B cell (primary cell): ENCODE results near the gene AGPAT3. TPM values are rescaled to one million over a fixed set of nuclear protein-coding genes. Genes with fewer than 3 reads are reported as not detected.

Experiments
- ATAC-seq: fragments of 200-7000 bp; cut with Tn5 transposase; one replicate; pipeline ENCODE4 v1.10.0; 2021; ENCODE audit warnings: low read depth, mild to moderate bottlenecking, moderate number of reproducible peaks, moderate library complexity
- CTCF ChIA-PET: fragments of 350-600 bp; sonication (Branson Sonifier 250); formaldehyde crosslinking; loops from one replicate; lab custom pipeline; 2021; ENCODE audit warnings: antibody characterized with exemption, inconsistent platforms; lab: Charles Lee
- POLR2A ChIA-PET: fragments of 350-600 bp; sonication (Branson Sonifier 250); formaldehyde crosslinking; loops from one replicate; lab custom pipeline; 2021; ENCODE audit warnings: antibody characterized with exemption; lab: Charles Lee
- DNase-seq: peaks from one replicate; pipeline ENCODE4 v3.0.0; 2013
- H2AFZ ChIP-seq: 2 replicates; pipeline ENCODE4 v1.6.1; 2012; ENCODE audit warnings: mild to moderate bottlenecking, low read depth, low read length; ENCODE audit not compliant: insufficient read depth, poor library complexity, severe bottlenecking
- H3K27ac ChIP-seq, 2 donors: 1 replicate in 1 of 2; 2 replicates in 1 of 2; pipeline ENCODE4 v1.5.1; 2012 to 2013; ENCODE audit warnings: low read length in 2 of 2, mild to moderate bottlenecking in 2 of 2, moderate library complexity in 1 of 2
- H3K27me3 ChIP-seq, 4 experiments: fragments of 200-600 bp in 1 of 4; sonication (generic) in 1 of 4; replicated peaks in 1 of 4; 1 replicate in 2 of 4; 2 replicates in 2 of 4; pipeline versions ENCODE4 v1.6.1 to v1.7.0; 2013 to 2016; ENCODE audit warnings: low read length in 3 of 4, mild to moderate bottlenecking in 2 of 4, mixed read lengths in 1 of 4, moderate library complexity in 1 of 4; ENCODE audit not compliant: insufficient read depth in 4 of 4, control insufficient read depth in 3 of 4; ENCODE audit errors: control extremely low read depth in 1 of 4
- H3K36me3 ChIP-seq, 2 experiments: replicated peaks in 1 of 2; 1 replicate in 1 of 2; 2 replicates in 1 of 2; pipeline versions ENCODE4 v1.6.1 to v1.7.1; 2013; ENCODE audit warnings: low read length in 1 of 2; ENCODE audit not compliant: insufficient read depth in 2 of 2, control insufficient read depth in 1 of 2; ENCODE audit errors: control extremely low read depth in 1 of 2, extremely low read depth in 1 of 2
- H3K4me1 ChIP-seq, 2 donors: fragments of 200-600 bp in 1 of 2; sonication (generic) in 1 of 2; 1 replicate in 1 of 2; 2 replicates in 1 of 2; pipeline versions ENCODE4 v1.5.1 to v1.6.1; 2013 to 2017; ENCODE audit warnings: low read length in 2 of 2; ENCODE audit not compliant: control insufficient read depth in 2 of 2, insufficient read depth in 2 of 2
- H3K4me2 ChIP-seq: replicated peaks from 2 replicates; pipeline ENCODE3; 2012; ENCODE audit warnings: mild to moderate bottlenecking, low read depth, low read length; ENCODE audit not compliant: poor library complexity, severe bottlenecking
- H3K4me3 ChIP-seq, 5 experiments: fragments of 200-600 bp in 1 of 5; sonication (generic) in 1 of 5; 1 replicate in 3 of 5; 2 replicates in 2 of 5; pipeline versions ENCODE4 v1.5.1 to v1.7.0; 2011 to 2016; ENCODE audit warnings: low read length in 4 of 5, mild to moderate bottlenecking in 4 of 5, low read depth in 2 of 5, control low read depth in 1 of 5, moderate library complexity in 1 of 5; ENCODE audit not compliant: insufficient read depth in 1 of 5; ENCODE audit errors: control extremely low read depth in 1 of 5, extremely low read depth in 1 of 5
- H3K79me2 ChIP-seq: fragments of 200-600 bp; sonication (generic); one replicate; pipeline ENCODE4 v1.6.0; 2016; ENCODE audit warnings: low read length; ENCODE audit not compliant: control insufficient read depth, insufficient read depth
- H3K9ac ChIP-seq: fragments of 200-600 bp; sonication (generic); 2 replicates; pipeline ENCODE4 v1.6.1; 2017; ENCODE audit warnings: mild to moderate bottlenecking, low read length, moderate library complexity
- H3K9me3 ChIP-seq, 3 donors: one replicate each; pipeline versions ENCODE4 v1.6.1 to v1.7.1; 2013; ENCODE audit warnings: low read length in 2 of 3; ENCODE audit not compliant: control insufficient read depth in 2 of 3, insufficient read depth in 1 of 3; ENCODE audit errors: control extremely low read depth in 1 of 3
- H4K20me1 ChIP-seq: 2 replicates; pipeline ENCODE4 v1.6.0; 2012; ENCODE audit warnings: mild to moderate bottlenecking, low read length; ENCODE audit not compliant: insufficient read depth, control insufficient read depth, poor library complexity, severe bottlenecking
- H3K27ac Mint-ChIP-seq: one replicate; pipeline ENCODE4 v1.8.0; 2021; ENCODE audit warnings: mixed read lengths
- H3K27me3 Mint-ChIP-seq: one replicate; pipeline ENCODE4 v1.8.0; 2021; ENCODE audit warnings: mixed read lengths
- H3K4me1 Mint-ChIP-seq: one replicate; pipeline ENCODE4 v1.8.0; 2021; ENCODE audit warnings: mixed read lengths
- H3K4me3 Mint-ChIP-seq: one replicate; pipeline ENCODE4 v1.8.0; 2021; ENCODE audit warnings: mixed read lengths
- H3K9me3 Mint-ChIP-seq: one replicate; pipeline ENCODE4 v1.8.0; 2022; ENCODE audit warnings: mixed read lengths; ENCODE audit not compliant: insufficient read depth
- EZH2 ChIP-seq: IDR thresholded peaks from 2 replicates; pipeline ENCODE4 v1.6.1; 2012; ENCODE audit warnings: borderline replicate concordance, low read depth, mild to moderate bottlenecking, moderate library complexity, low read length; ENCODE audit not compliant: insufficient read depth, poor library complexity, severe bottlenecking
- WGBS: methylation state at CpG from one replicate; pipeline ENCODE4 v1.1.5; 2013; ENCODE audit warnings: missing lambda C conversion rate; ENCODE audit not compliant: insufficient coverage; 5-methylcytosine and 5-hydroxymethylcytosine counted together
- intact Hi-C: fragments of 100-400 bp; cut with micrococcal nuclease; formaldehyde crosslinking; loops from one replicate; pipeline ENCODE4 v1.10.0; 2022
- polyA plus RNA-seq: library from polyadenylated mRNA; depleted of rRNA; stranded (reverse); fragments of >200 nt; gene quantifications from 2 replicates; pipeline ENCODE4 v1.2.3, GENCODE V29; 2012
- total RNA-seq, 2 donors: library from RNA; stranded (reverse); fragments of 120-200 nt in 1 of 2; gene quantifications; 1 replicate in 1 of 2; 2 replicates in 1 of 2; pipeline versions ENCODE4 v1.2.3 to v1.2.4, GENCODE V29; 2013 to 2022
- TF ChIP-seq, protein P1 (sequence below): fragments of 200-600 bp; IDR thresholded peaks from one replicate; pipeline ENCODE4 v1.8.0; 2022; ENCODE audit warnings: antibody characterized with exemption, mild to moderate bottlenecking

The AGPAT3 gene
- total and polyA plus RNA-seq, 2 donors (not counting 1 experiment from before 2014, with no cell fraction given) = 14.3 to 49.3 TPM

DNA sequence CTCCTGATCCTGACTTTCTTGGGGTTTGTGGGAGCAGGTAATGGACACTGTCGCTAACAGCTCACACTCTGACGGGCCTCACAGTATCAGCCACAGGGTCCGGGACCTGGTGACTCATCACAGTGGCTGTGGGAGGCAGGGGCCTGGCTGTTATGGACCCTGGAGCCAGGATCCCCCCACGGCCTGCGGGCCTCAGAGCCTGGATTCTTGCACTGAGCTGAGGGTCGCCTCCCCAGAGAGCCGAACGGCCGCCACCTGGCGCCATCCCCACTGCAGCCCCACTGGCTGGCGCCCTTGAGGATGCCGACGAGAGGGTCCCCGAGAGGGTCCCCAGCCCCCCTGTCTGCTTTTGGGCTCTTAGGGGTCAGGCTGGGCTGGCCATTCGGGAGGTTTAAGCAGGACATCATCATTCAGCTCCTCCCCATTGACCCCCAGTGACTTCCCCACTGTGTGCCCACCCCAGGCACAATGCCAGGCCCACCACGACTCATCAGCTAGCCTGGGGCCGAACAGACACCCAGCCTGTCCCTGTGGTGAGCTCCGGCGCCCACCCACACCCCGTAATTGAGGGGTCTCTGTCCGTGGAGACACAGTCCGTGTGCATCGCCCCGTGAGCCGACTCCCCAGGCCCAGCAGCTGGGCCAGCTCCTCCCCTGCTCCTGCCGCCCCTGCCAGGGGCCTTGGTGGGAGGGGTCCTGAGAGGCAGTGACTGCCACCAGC is 116.3 kb downstream of the AGPAT3 start:
- CTCF ChIA-PET = interaction anchor here (1.4 to 1.9 kb wide), 2 partner anchors 171 to 812 kb away, joined by 3 to 7 read pairs; no protein-coding TSS in a partner anchor
- intact Hi-C loops = no loop called here
- POLR2A ChIA-PET = no interaction called here

GRCh38 chr21:43981871-43982210 is 116.8 kb downstream of the AGPAT3 start:
- Histone ChIP-seq H3K36me3 (peaks cover 0 to 11% of the 10 kb centered on the region in 2 experiments), H3K27ac (no peak overlapping the region), H3K4me2 (no peak overlapping the region), H3K27me3 (no peaks in the 10 kb centered on the region), H3K4me1 (no peaks in the 10 kb centered on the region), H3K9ac (no peak overlapping the region), H3K4me3 (no peak overlapping the region), H2AFZ (no peak overlapping the region), H3K79me2 (no peaks in the 10 kb centered on the region), H3K9me3 (no peaks in the 10 kb centered on the region), H4K20me1 (no peaks in the 10 kb centered on the region)
- ChIA-PET CTCF (no interaction called here), POLR2A (no interaction called here)
- 97% methylated on average over 12 of the region's 13 CpGs for WGBS
- intact Hi-C loops = no loop called here
- no peaks in the 10 kb centered on the region for H3K27me3 Mint-ChIP-seq
- H3K27ac Mint-ChIP-seq = no peak overlapping the region
- DNase-seq = no peak
- no peak for TF ChIP-seq EZH2
- TF ChIP-seq, protein P1, sequence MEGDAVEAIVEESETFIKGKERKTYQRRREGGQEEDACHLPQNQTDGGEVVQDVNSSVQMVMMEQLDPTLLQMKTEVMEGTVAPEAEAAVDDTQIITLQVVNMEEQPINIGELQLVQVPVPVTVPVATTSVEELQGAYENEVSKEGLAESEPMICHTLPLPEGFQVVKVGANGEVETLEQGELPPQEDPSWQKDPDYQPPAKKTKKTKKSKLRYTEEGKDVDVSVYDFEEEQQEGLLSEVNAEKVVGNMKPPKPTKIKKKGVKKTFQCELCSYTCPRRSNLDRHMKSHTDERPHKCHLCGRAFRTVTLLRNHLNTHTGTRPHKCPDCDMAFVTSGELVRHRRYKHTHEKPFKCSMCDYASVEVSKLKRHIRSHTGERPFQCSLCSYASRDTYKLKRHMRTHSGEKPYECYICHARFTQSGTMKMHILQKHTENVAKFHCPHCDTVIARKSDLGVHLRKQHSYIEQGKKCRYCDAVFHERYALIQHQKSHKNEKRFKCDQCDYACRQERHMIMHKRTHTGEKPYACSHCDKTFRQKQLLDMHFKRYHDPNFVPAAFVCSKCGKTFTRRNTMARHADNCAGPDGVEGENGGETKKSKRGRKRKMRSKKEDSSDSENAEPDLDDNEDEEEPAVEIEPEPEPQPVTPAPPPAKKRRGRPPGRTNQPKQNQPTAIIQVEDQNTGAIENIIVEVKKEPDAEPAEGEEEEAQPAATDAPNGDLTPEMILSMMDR = no peak
- no peaks in the 10 kb centered on the region for H3K9me3 Mint-ChIP-seq
- peaks cover 8% of the 10 kb centered on the region for H3K4me1 Mint-ChIP-seq
- no peak overlapping the region for H3K4me3 Mint-ChIP-seq
- no peak for ATAC-seq

More for the DNA sequence above, 116.3 kb downstream of the AGPAT3 start:
- Histone ChIP-seq H3K4me3 (no peak overlapping the region), H3K27me3 (no peaks in the 10 kb centered on the region), H3K4me1 (no peaks in the 10 kb centered on the region), H3K9ac (no peak overlapping the region), H3K79me2 (no peaks in the 10 kb centered on the region), H3K36me3 (peaks cover 0 to 11% of the 10 kb centered on the region in 2 experiments), H3K27ac (no peak overlapping the region), H3K9me3 (no peaks in the 10 kb centered on the region), H2AFZ (no peak overlapping the region), H3K4me2 (no peak overlapping the region), H4K20me1 (no peaks in the 10 kb centered on the region)
- no peaks in the 10 kb centered on the region for H3K9me3 Mint-ChIP-seq
- TF ChIP-seq, protein P1 = no peak
- TF ChIP-seq EZH2 = no peak
- H3K27ac Mint-ChIP-seq = no peak overlapping the region
- no peak overlapping the region for H3K4me3 Mint-ChIP-seq
- no peak for DNase-seq
- H3K27me3 Mint-ChIP-seq = no peaks in the 10 kb centered on the region
- peaks cover 4% of the 10 kb centered on the region for H3K4me1 Mint-ChIP-seq
- ATAC-seq = no peak
- WGBS = 98% methylated on average over 21 of the region's 26 CpGs
